GM23338 (cell line): ENCODE results near the gene C5orf47. TPM values are rescaled to one million over a fixed set of nuclear protein-coding genes. Genes with fewer than 3 reads are reported as not detected.

Source experiments
- ATAC-seq: fragments of 200-7000 bp; cut with Tn5 transposase; 3 replicates; pipeline ENCODE4 v1.9.1; 2020
- DNase-seq: peaks from one replicate; pipeline ENCODE4 v3.0.0-alpha.2; 2015; ENCODE audit warnings: low spot score
- H2AFZ ChIP-seq: fragments of 200-600 bp; sonication (generic); 2 replicates; pipeline ENCODE4 v1.8.0; 2016; ENCODE audit warnings: antibody characterized with exemption, mild to moderate bottlenecking, moderate library complexity
- H3F3A ChIP-seq: fragments of 200-600 bp; sonication (generic); replicated peaks from 2 replicates; pipeline ENCODE4 v1.8.0; 2017; ENCODE audit warnings: antibody characterized with exemption, mixed run types, low read depth
- H3K27ac ChIP-seq: fragments of 200-600 bp; sonication (generic); 2 replicates; pipeline ENCODE4 v1.6.1; 2016; ENCODE audit warnings: low read depth
- H3K27me3 ChIP-seq: fragments of 200-600 bp; sonication (generic); 2 replicates; pipeline ENCODE4 v1.8.0; 2016; ENCODE audit warnings: mild to moderate bottlenecking, mixed run types, moderate library complexity; ENCODE audit not compliant: insufficient read depth
- H3K36me3 ChIP-seq: fragments of 200-600 bp; sonication (generic); 2 replicates; pipeline ENCODE4 v1.8.0; 2016; ENCODE audit warnings: mild to moderate bottlenecking; ENCODE audit not compliant: insufficient read depth
- H3K4me1 ChIP-seq: fragments of 200-600 bp; sonication (generic); 2 replicates; pipeline ENCODE4 v1.8.0; 2016; ENCODE audit warnings: mild to moderate bottlenecking, moderate library complexity; ENCODE audit not compliant: insufficient read depth
- H3K4me2 ChIP-seq: fragments of 200-600 bp; sonication (generic); 2 replicates; pipeline ENCODE4 v1.7.1; 2017; ENCODE audit warnings: mixed run types
- H3K4me3 ChIP-seq: fragments of 200-600 bp; sonication (generic); 2 replicates; pipeline ENCODE4 v1.6.1; 2016; ENCODE audit warnings: mixed run types
- H3K79me2 ChIP-seq: fragments of 200-600 bp; sonication (generic); replicated peaks from 2 replicates; pipeline ENCODE4 v1.8.0; 2017; ENCODE audit warnings: mild to moderate bottlenecking; ENCODE audit not compliant: insufficient read depth
- H3K9me2 ChIP-seq: fragments of 200-600 bp; sonication (generic); 2 replicates; pipeline ENCODE4 v1.8.0; 2017; ENCODE audit not compliant: insufficient read depth
- H4K20me1 ChIP-seq: fragments of 200-600 bp; sonication (generic); replicated peaks from 2 replicates; pipeline ENCODE4 v1.8.0; 2017; ENCODE audit warnings: mild to moderate bottlenecking; ENCODE audit not compliant: insufficient read depth
- H3K27ac Mint-ChIP-seq: 2 replicates; pipeline ENCODE4 v1.8.0; 2020; ENCODE audit warnings: inconsistent platforms, mild to moderate bottlenecking, moderate library complexity, mixed read lengths
- H3K27me3 Mint-ChIP-seq: 3 replicates; pipeline ENCODE4 v1.8.0; 2022; ENCODE audit warnings: low read depth, mild to moderate bottlenecking, moderate library complexity, mixed read lengths, inconsistent platforms; ENCODE audit not compliant: insufficient read depth, poor library complexity
- H3K36me3 Mint-ChIP-seq: 3 replicates; pipeline ENCODE4 v1.8.0; 2021; ENCODE audit warnings: low read depth, mild to moderate bottlenecking, inconsistent platforms, moderate library complexity, mixed read lengths
- H3K4me1 Mint-ChIP-seq: 3 replicates; pipeline ENCODE4 v1.8.0; 2020; ENCODE audit warnings: mild to moderate bottlenecking, inconsistent platforms, mixed read lengths
- H3K4me3 Mint-ChIP-seq: 3 replicates; pipeline ENCODE4 v1.8.0; 2021; ENCODE audit warnings: moderate library complexity, mild to moderate bottlenecking, inconsistent platforms, mixed read lengths
- H3K9me3 Mint-ChIP-seq: 3 replicates; pipeline ENCODE4 v1.8.0; 2020; ENCODE audit warnings: moderate library complexity, mild to moderate bottlenecking, inconsistent platforms, mixed read lengths
- CREB1 ChIP-seq: fragments of 250-450 bp; sonication (Bioruptor Pico); IDR thresholded peaks from 2 replicates; pipeline ENCODE4 v1.5.0; 2020; ENCODE audit warnings: low read depth, mild to moderate bottlenecking, moderate library complexity
- EZH2 ChIP-seq: fragments of 200-600 bp; sonication (generic); IDR thresholded peaks from one replicate; pipeline ENCODE4 v1.8.0; 2017; ENCODE audit warnings: antibody characterized with exemption, mild to moderate bottlenecking, low read depth; ENCODE audit not compliant: unreplicated experiment
- EZH2phosphoT487 ChIP-seq: fragments of 200-600 bp; sonication (generic); IDR thresholded peaks from one replicate; pipeline ENCODE4 v1.8.1; 2018; ENCODE audit warnings: antibody characterized with exemption; ENCODE audit not compliant: unreplicated experiment
- JUNB ChIP-seq: IDR thresholded peaks from one replicate; pipeline ENCODE4 v1.6.1; 2016; ENCODE audit warnings: antibody characterized with exemption; ENCODE audit not compliant: unreplicated experiment
- NANOG ChIP-seq: IDR thresholded peaks from 2 replicates; pipeline ENCODE4 v1.6.1; 2016; ENCODE audit warnings: antibody characterized with exemption, borderline replicate concordance
- POLR2AphosphoS5 ChIP-seq: IDR thresholded peaks from 2 replicates; pipeline ENCODE4 v1.6.1; 2016; ENCODE audit warnings: antibody characterized with exemption, low read depth
- STAT1 ChIP-seq: IDR thresholded peaks from one replicate; pipeline ENCODE4 v1.6.1; 2016; ENCODE audit warnings: antibody characterized with exemption; ENCODE audit not compliant: unreplicated experiment
- ZNF114 ChIP-seq: fragments of 250-450 bp; sonication (Bioruptor Pico); IDR thresholded peaks from 2 replicates; pipeline ENCODE4 v1.5.0; 2020; ENCODE audit warnings: mild to moderate bottlenecking, moderate library complexity
- ZNF331 ChIP-seq: fragments of 250-450 bp; sonication (Bioruptor Pico); IDR thresholded peaks from 2 replicates; pipeline ENCODE4 v1.5.0; 2020; ENCODE audit warnings: low read depth, mild to moderate bottlenecking, moderate library complexity
- polyA plus RNA-seq: library from polyadenylated mRNA; unstranded; fragments of >200 nt; fragmentation: Nextera tagmentation; extraction: Ambion mirVana; gene quantifications from 2 replicates; pipeline ENCODE4 v1.2.1, GENCODE V29; 2016
- total RNA-seq: library from RNA; depleted of rRNA; stranded (reverse); fragments of >200 nt; shearing (Covaris generic); gene quantifications from 2 replicates; pipeline ENCODE4 v1.2.3, GENCODE V29; 2014
- TF ChIP-seq, protein P1 (sequence below): fragments of 250-450 bp; sonication (Bioruptor Pico); IDR thresholded peaks from 2 replicates; pipeline ENCODE4 v1.5.0; 2020; ENCODE audit warnings: mild to moderate bottlenecking, moderate library complexity
- TF ChIP-seq, protein P2 (sequence below), 2 experiments: fragments of 200-600 bp in 1 of 2; sonication (generic) in 1 of 2; conservative IDR thresholded peaks; 2 replicates each; pipeline versions ENCODE4 v1.5.1 to v1.6.1; 2016 to 2017; ENCODE audit warnings: antibody characterized with exemption in 2 of 2, low read depth in 2 of 2, mild to moderate bottlenecking in 2 of 2, moderate library complexity in 1 of 2
- TF ChIP-seq, protein P3 (sequence below): IDR thresholded peaks from 2 replicates; pipeline ENCODE4 v1.6.1; 2016; ENCODE audit warnings: antibody characterized with exemption
- TF ChIP-seq, protein P4 (sequence below): IDR thresholded peaks from one replicate; pipeline ENCODE4 v1.6.1; 2018; ENCODE audit warnings: antibody characterized with exemption; ENCODE audit not compliant: unreplicated experiment

C5orf47 gene
- total and polyA plus RNA-seq, 2 experiments from 2014 or later = 0.63 to 1.1 TPM

DNA sequence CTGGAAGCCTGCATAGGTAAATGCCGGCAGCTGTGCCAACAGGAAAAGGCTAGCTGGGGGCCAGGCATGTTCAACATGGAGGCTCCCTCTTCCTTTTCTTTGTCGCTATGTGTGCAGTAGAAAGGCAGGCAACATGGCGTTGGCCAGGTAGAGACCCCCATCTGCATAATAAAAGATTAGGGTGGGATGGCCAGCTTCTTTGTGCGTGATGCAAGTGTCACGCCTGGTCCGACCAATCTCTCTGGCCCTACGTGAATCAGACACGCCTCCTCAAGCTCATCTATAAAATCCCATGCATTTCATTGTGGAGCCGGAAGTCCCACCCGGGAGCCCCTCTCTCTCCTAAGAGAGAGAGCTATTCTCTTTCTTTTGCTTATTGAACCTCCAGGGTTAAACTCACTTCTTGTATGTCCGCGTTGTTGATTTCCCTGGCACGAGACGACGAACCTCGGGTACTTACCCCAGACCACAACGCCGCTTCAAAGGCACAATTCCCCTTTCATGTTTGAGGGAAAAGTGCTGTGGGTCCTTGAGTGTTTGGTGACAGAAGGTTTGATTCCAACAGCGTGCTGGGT is 25.0 kb upstream of the C5orf47 start:
- Histone ChIP-seq H3K9me2 (no peaks in the 10 kb centered on the region), H3K4me3 (peak overlapping the region; percentile 39), H3K79me2 (no peaks in the 10 kb centered on the region), H3K27ac (peak overlapping the region; percentile 98), H3F3A (0 out of 2 replicates have a peak, but pooled peaks cover 2% of the 10 kb centered on the region), H4K20me1 (no peaks in the 10 kb centered on the region), H3K4me2 (peak overlapping the region; percentile 65), H3K27me3 (no peaks in the 10 kb centered on the region), H2AFZ (no peak overlapping the region), H3K36me3 (no peaks in the 10 kb centered on the region), H3K4me1 (peaks cover 43% of the 10 kb centered on the region)
- ATAC-seq (peak; percentile 82), DNase-seq (peak; percentile 92)
- peak overlapping the region; percentile 98 for H3K27ac Mint-ChIP-seq
- H3K4me1 Mint-ChIP-seq = peaks cover 52% of the 10 kb centered on the region
- H3K4me3 Mint-ChIP-seq = peak overlapping the region; percentile 52
- H3K27me3 Mint-ChIP-seq = peaks cover 9% of the 10 kb centered on the region
- peaks cover 7% of the 10 kb centered on the region for H3K36me3 Mint-ChIP-seq
- TF ChIP-seq ZNF331 (CRISPR knock-in tag) (no peak), EZH2 (no peak), STAT1 (no peak), ZNF114 (CRISPR knock-in tag) (no peak), JUNB (no peak), NANOG (no peak), CREB1 (CRISPR knock-in tag) (peak; percentile 77), POLR2AphosphoS5 (peak; percentile 71), EZH2phosphoT487 (no peak)
- TF ChIP-seq, protein P1, sequence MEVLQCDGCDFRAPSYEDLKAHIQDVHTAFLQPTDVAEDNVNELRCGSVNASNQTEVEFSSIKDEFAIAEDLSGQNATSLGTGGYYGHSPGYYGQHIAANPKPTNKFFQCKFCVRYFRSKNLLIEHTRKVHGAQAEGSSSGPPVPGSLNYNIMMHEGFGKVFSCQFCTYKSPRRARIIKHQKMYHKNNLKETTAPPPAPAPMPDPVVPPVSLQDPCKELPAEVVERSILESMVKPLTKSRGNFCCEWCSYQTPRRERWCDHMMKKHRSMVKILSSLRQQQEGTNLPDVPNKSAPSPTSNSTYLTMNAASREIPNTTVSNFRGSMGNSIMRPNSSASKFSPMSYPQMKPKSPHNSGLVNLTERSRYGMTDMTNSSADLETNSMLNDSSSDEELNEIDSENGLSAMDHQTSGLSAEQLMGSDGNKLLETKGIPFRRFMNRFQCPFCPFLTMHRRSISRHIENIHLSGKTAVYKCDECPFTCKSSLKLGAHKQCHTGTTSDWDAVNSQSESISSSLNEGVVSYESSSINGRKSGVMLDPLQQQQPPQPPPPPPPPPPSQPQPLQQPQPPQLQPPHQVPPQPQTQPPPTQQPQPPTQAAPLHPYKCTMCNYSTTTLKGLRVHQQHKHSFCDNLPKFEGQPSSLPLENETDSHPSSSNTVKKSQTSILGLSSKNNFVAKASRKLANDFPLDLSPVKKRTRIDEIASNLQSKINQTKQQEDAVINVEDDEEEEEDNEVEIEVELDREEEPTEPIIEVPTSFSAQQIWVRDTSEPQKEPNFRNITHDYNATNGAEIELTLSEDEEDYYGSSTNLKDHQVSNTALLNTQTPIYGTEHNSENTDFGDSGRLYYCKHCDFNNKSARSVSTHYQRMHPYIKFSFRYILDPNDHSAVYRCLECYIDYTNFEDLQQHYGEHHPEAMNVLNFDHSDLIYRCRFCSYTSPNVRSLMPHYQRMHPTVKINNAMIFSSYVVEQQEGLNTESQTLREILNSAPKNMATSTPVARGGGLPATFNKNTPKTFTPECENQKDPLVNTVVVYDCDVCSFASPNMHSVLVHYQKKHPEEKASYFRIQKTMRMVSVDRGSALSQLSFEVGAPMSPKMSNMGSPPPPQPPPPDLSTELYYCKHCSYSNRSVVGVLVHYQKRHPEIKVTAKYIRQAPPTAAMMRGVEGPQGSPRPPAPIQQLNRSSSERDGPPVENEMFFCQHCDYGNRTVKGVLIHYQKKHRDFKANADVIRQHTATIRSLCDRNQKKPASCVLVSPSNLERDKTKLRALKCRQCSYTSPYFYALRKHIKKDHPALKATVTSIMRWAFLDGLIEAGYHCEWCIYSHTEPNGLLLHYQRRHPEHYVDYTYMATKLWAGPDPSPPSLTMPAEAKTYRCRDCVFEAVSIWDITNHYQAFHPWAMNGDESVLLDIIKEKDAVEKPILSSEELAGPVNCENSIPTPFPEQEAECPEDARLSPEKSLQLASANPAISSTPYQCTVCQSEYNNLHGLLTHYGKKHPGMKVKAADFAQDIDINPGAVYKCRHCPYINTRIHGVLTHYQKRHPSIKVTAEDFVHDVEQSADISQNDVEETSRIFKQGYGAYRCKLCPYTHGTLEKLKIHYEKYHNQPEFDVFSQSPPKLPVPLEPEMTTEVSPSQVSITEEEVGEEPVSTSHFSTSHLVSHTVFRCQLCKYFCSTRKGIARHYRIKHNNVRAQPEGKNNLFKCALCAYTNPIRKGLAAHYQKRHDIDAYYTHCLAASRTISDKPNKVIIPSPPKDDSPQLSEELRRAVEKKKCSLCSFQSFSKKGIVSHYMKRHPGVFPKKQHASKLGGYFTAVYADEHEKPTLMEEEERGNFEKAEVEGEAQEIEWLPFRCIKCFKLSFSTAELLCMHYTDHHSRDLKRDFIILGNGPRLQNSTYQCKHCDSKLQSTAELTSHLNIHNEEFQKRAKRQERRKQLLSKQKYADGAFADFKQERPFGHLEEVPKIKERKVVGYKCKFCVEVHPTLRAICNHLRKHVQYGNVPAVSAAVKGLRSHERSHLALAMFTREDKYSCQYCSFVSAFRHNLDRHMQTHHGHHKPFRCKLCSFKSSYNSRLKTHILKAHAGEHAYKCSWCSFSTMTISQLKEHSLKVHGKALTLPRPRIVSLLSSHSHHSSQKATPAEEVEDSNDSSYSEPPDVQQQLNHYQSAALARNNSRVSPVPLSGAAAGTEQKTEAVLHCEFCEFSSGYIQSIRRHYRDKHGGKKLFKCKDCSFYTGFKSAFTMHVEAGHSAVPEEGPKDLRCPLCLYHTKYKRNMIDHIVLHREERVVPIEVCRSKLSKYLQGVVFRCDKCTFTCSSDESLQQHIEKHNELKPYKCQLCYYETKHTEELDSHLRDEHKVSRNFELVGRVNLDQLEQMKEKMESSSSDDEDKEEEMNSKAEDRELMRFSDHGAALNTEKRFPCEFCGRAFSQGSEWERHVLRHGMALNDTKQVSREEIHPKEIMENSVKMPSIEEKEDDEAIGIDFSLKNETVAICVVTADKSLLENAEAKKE (CRISPR knock-in tag) = no peak
- TF ChIP-seq, protein P2, sequence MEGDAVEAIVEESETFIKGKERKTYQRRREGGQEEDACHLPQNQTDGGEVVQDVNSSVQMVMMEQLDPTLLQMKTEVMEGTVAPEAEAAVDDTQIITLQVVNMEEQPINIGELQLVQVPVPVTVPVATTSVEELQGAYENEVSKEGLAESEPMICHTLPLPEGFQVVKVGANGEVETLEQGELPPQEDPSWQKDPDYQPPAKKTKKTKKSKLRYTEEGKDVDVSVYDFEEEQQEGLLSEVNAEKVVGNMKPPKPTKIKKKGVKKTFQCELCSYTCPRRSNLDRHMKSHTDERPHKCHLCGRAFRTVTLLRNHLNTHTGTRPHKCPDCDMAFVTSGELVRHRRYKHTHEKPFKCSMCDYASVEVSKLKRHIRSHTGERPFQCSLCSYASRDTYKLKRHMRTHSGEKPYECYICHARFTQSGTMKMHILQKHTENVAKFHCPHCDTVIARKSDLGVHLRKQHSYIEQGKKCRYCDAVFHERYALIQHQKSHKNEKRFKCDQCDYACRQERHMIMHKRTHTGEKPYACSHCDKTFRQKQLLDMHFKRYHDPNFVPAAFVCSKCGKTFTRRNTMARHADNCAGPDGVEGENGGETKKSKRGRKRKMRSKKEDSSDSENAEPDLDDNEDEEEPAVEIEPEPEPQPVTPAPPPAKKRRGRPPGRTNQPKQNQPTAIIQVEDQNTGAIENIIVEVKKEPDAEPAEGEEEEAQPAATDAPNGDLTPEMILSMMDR (conservative IDR thresholded peaks at IDR 0.05; ENCODE audit: low read depth in 2 of 2) = no peak
- TF ChIP-seq, protein P3, sequence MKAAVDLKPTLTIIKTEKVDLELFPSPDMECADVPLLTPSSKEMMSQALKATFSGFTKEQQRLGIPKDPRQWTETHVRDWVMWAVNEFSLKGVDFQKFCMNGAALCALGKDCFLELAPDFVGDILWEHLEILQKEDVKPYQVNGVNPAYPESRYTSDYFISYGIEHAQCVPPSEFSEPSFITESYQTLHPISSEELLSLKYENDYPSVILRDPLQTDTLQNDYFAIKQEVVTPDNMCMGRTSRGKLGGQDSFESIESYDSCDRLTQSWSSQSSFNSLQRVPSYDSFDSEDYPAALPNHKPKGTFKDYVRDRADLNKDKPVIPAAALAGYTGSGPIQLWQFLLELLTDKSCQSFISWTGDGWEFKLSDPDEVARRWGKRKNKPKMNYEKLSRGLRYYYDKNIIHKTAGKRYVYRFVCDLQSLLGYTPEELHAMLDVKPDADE = peak; percentile 58
- TF ChIP-seq, protein P4, sequence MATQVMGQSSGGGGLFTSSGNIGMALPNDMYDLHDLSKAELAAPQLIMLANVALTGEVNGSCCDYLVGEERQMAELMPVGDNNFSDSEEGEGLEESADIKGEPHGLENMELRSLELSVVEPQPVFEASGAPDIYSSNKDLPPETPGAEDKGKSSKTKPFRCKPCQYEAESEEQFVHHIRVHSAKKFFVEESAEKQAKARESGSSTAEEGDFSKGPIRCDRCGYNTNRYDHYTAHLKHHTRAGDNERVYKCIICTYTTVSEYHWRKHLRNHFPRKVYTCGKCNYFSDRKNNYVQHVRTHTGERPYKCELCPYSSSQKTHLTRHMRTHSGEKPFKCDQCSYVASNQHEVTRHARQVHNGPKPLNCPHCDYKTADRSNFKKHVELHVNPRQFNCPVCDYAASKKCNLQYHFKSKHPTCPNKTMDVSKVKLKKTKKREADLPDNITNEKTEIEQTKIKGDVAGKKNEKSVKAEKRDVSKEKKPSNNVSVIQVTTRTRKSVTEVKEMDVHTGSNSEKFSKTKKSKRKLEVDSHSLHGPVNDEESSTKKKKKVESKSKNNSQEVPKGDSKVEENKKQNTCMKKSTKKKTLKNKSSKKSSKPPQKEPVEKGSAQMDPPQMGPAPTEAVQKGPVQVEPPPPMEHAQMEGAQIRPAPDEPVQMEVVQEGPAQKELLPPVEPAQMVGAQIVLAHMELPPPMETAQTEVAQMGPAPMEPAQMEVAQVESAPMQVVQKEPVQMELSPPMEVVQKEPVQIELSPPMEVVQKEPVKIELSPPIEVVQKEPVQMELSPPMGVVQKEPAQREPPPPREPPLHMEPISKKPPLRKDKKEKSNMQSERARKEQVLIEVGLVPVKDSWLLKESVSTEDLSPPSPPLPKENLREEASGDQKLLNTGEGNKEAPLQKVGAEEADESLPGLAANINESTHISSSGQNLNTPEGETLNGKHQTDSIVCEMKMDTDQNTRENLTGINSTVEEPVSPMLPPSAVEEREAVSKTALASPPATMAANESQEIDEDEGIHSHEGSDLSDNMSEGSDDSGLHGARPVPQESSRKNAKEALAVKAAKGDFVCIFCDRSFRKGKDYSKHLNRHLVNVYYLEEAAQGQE = no peak
- H3K9me3 Mint-ChIP-seq = peaks cover 7% of the 10 kb centered on the region; the same call in 1 of the 3 replicates
